ENCODE measurements around the gene SLC16A9.

DNA sequence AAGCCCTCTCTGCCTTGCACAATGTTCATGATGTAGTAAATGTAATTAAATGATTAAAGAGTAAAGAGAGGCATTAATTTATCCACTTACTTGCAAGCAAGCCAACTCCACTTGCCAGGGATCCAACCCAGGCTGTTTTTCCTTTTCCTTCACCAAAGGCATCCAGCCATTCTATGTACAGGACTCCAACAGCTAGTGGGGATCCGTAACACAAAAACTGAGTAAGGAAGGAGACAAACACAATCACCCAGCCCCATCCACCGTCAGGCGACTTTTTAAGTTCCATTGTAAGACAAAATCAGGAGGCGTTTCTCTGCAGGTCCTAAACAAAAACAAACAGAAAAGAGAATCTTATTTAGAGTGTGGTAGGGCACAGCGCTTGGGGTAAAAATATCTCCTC, 25.6 kb downstream of the SLC16A9 start:
- no peak for TF ChIP-seq EZH2 (IDR thresholded peaks at IDR 0.05; ENCODE audit: borderline replicate concordance, low read length)
- TF ChIP-seq, protein P1, sequence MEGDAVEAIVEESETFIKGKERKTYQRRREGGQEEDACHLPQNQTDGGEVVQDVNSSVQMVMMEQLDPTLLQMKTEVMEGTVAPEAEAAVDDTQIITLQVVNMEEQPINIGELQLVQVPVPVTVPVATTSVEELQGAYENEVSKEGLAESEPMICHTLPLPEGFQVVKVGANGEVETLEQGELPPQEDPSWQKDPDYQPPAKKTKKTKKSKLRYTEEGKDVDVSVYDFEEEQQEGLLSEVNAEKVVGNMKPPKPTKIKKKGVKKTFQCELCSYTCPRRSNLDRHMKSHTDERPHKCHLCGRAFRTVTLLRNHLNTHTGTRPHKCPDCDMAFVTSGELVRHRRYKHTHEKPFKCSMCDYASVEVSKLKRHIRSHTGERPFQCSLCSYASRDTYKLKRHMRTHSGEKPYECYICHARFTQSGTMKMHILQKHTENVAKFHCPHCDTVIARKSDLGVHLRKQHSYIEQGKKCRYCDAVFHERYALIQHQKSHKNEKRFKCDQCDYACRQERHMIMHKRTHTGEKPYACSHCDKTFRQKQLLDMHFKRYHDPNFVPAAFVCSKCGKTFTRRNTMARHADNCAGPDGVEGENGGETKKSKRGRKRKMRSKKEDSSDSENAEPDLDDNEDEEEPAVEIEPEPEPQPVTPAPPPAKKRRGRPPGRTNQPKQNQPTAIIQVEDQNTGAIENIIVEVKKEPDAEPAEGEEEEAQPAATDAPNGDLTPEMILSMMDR (IDR thresholded peaks at IDR 0.05; ENCODE audit: low read length) = no peak
